Stimulated activated memory B cell treated with anti-CD40 and anti-IgM and Interleukin-4, amounts not matched to agents 10 μg/mL and 1 μg/mL and 100 μg/mL, for 72 hours (primary cell): ENCODE results near the gene PTPN2.

ENCODE experiments used
- ATAC-seq: fragments of 150-1000 bp; cut with Tn5 transposase; 2 replicates; pipeline ENCODE4 v1.10.0; 2021
- H3K27ac Mint-ChIP-seq: one replicate; pipeline ENCODE4 v1.8.0; 2022; ENCODE audit warnings: mild to moderate bottlenecking, mixed read lengths
- H3K27me3 Mint-ChIP-seq: one replicate; pipeline ENCODE4 v1.8.0; 2022; ENCODE audit warnings: mixed read lengths
- H3K36me3 Mint-ChIP-seq: one replicate; pipeline ENCODE4 v1.8.0; 2022; ENCODE audit warnings: mixed read lengths
- H3K4me1 Mint-ChIP-seq: one replicate; pipeline ENCODE4 v1.8.0; 2022; ENCODE audit warnings: mixed read lengths
- H3K4me3 Mint-ChIP-seq: one replicate; pipeline ENCODE4 v1.8.0; 2022; ENCODE audit warnings: mild to moderate bottlenecking, moderate library complexity, mixed read lengths
- H3K9me3 Mint-ChIP-seq: one replicate; pipeline ENCODE4 v1.8.0; 2022; ENCODE audit warnings: mixed read lengths

PTPN2 gene

GRCh38 chr18:12747530-12748315 is 136.3 kb downstream of the PTPN2 start:
- ATAC-seq: no peak
- H3K4me3 Mint-ChIP-seq: no peak overlapping the region
- no peaks in the 10 kb centered on the region for H3K36me3 Mint-ChIP-seq
- peaks cover 42% of the 10 kb centered on the region for H3K27me3 Mint-ChIP-seq
- H3K9me3 Mint-ChIP-seq: no peaks in the 10 kb centered on the region
- peaks cover 20% of the 10 kb centered on the region for H3K4me1 Mint-ChIP-seq
- no peak overlapping the region for H3K27ac Mint-ChIP-seq

- H3K36me3 Mint-ChIP-seq: no peaks in the 10 kb centered on the region
- H3K9me3 Mint-ChIP-seq: no peaks in the 10 kb centered on the region
- H3K27ac Mint-ChIP-seq: no peak overlapping the region
- no peak overlapping the region for H3K4me3 Mint-ChIP-seq
- no peak for ATAC-seq
- H3K27me3 Mint-ChIP-seq: peaks cover 34% of the 10 kb centered on the region
- peaks cover 13% of the 10 kb centered on the region for H3K4me1 Mint-ChIP-seq
Measured at GRCh38 chr18:12745095-12745795, 138.8 kb downstream of the PTPN2 start.

GRCh38 chr18:12744103-12744502 is 139.9 kb downstream of the PTPN2 start:
- no peak for ATAC-seq
- Mint-ChIP-seq H3K27ac (no peak overlapping the region), H3K4me3 (no peak overlapping the region), H3K36me3 (no peaks in the 10 kb centered on the region), H3K27me3 (peaks cover 23% of the 10 kb centered on the region), H3K9me3 (no peaks in the 10 kb centered on the region), H3K4me1 (peaks cover 2% of the 10 kb centered on the region)

- Mint-ChIP-seq H3K27me3 (peaks cover 11% of the 10 kb centered on the region), H3K4me1 (no peaks in the 10 kb centered on the region), H3K9me3 (no peaks in the 10 kb centered on the region), H3K4me3 (no peak overlapping the region), H3K36me3 (no peaks in the 10 kb centered on the region), H3K27ac (no peak overlapping the region)
- no peak for ATAC-seq
Measured at GRCh38 chr18:12742453-12742852, 141.6 kb downstream of the PTPN2 start.
